ENCODE measurements around the gene EMP2. TPM values are rescaled to one million over a fixed set of nuclear protein-coding genes. Genes with fewer than 3 reads are reported as not detected.

The EMP2 gene
- total RNA-seq, 1 experiment from 2014 or later: 198 TPM

- DNase-seq: no peak
- Histone ChIP-seq H3K36me3 (ENCODE audit: control insufficient read depth, insufficient read depth, low read length) (no peaks in the 10 kb centered on the region), H3K4me1 (peaks cover 54% of the 10 kb centered on the region), H3K9me3 (0 out of 2 replicates have a peak, but pooled peaks cover 4% of the 10 kb centered on the region), H3K4me3 (ENCODE audit: low read depth, low read length) (no peak overlapping the region), H3K27me3 (replicated peaks; ENCODE audit: control insufficient read depth, insufficient read depth, low read length) (no peaks in the 10 kb centered on the region)
- H3K4me3 Mint-ChIP-seq (ENCODE audit: unreplicated experiment): no peak overlapping the region
- TF ChIP-seq, protein P1, sequence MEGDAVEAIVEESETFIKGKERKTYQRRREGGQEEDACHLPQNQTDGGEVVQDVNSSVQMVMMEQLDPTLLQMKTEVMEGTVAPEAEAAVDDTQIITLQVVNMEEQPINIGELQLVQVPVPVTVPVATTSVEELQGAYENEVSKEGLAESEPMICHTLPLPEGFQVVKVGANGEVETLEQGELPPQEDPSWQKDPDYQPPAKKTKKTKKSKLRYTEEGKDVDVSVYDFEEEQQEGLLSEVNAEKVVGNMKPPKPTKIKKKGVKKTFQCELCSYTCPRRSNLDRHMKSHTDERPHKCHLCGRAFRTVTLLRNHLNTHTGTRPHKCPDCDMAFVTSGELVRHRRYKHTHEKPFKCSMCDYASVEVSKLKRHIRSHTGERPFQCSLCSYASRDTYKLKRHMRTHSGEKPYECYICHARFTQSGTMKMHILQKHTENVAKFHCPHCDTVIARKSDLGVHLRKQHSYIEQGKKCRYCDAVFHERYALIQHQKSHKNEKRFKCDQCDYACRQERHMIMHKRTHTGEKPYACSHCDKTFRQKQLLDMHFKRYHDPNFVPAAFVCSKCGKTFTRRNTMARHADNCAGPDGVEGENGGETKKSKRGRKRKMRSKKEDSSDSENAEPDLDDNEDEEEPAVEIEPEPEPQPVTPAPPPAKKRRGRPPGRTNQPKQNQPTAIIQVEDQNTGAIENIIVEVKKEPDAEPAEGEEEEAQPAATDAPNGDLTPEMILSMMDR (IDR thresholded peaks at IDR 0.05; ENCODE audit: insufficient read depth in 1 of 2, low read depth in 1 of 2, low read length in 1 of 2, severe bottlenecking in 1 of 2, unreplicated experiment in 1 of 2): no peak
- peak overlapping the region; percentile 53 for H3K27ac Mint-ChIP-seq (ENCODE audit: unreplicated experiment)
- peaks cover 6% of the 10 kb centered on the region for H3K36me3 Mint-ChIP-seq (ENCODE audit: insufficient read depth, unreplicated experiment)
- BruUV-seq (replicated peaks): no TSS peak
- peaks cover 55% of the 10 kb centered on the region for H3K4me1 Mint-ChIP-seq (ENCODE audit: low read depth, unreplicated experiment)
- intact Hi-C loops (cut with micrococcal nuclease; ENCODE audit: unreplicated experiment): loop anchor here (5.0 kb wide), 1 partner anchor 61 kb away; no protein-coding TSS in a partner anchor
- H3K9me3 Mint-ChIP-seq (ENCODE audit: unreplicated experiment): peaks cover 13% of the 10 kb centered on the region
- POLR2A ChIA-PET: no interaction called here
- CTCF ChIA-PET: interaction anchor here (0.5 kb wide), 1 partner anchor 106 kb away, joined by 3 read pairs; no protein-coding TSS in a partner anchor
- no peaks in the 10 kb centered on the region for H3K27me3 Mint-ChIP-seq (ENCODE audit: insufficient read depth, unreplicated experiment)
These were observed 2.9 kb upstream of the EMP2 start for GRCh38 chr16:10583269-10583668.

DNA sequence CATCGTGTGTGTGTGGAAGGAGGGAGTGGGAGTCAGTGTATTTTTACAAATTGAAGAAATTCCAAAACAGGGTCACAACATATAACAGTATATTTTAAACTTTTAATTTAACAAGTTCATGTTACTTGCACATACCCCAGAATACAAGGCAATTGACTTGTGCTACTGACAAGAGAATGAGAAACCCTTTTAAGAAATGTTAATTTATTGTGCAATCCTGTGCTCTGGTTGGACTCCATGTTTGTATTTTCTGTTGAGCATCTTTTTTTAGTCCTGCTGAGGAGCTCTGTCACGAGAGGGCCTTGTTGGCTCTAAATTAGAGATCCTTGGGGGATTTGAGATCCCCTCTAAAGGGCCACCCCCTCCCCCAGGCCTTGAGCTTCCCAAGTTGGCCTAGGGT, 1.1 kb upstream of the EMP2 start:
- TF ChIP-seq, protein P1 (IDR thresholded peaks at IDR 0.05; ENCODE audit: insufficient read depth in 1 of 2, low read depth in 1 of 2, low read length in 1 of 2, severe bottlenecking in 1 of 2, unreplicated experiment in 1 of 2): no peak
- Histone ChIP-seq H3K9me3 (0 out of 2 replicates have a peak, but pooled peaks cover 4% of the 10 kb centered on the region), H3K4me3 (ENCODE audit: low read depth, low read length) (no peak overlapping the region), H3K27me3 (replicated peaks; ENCODE audit: control insufficient read depth, insufficient read depth, low read length) (no peaks in the 10 kb centered on the region), H3K36me3 (ENCODE audit: control insufficient read depth, insufficient read depth, low read length) (no peaks in the 10 kb centered on the region), H3K4me1 (peaks cover 50% of the 10 kb centered on the region)
- H3K36me3 Mint-ChIP-seq (ENCODE audit: insufficient read depth, unreplicated experiment): peaks cover 13% of the 10 kb centered on the region
- no TSS peak for BruUV-seq (replicated peaks)
- ChIA-PET POLR2A (interaction anchor here (1.4 to 1.8 kb wide), 2 partner anchors 41 to 60 kb away, joined by 4 to 9 read pairs; no protein-coding TSS in a partner anchor), CTCF (interaction anchor here (0.6 kb wide), 1 partner anchor 28 kb away, joined by 4 read pairs; no protein-coding TSS in a partner anchor)
- H3K27ac Mint-ChIP-seq (ENCODE audit: unreplicated experiment): peak overlapping the region; percentile 93
- H3K9me3 Mint-ChIP-seq (ENCODE audit: unreplicated experiment): peaks cover 13% of the 10 kb centered on the region
- peak overlapping the region; percentile 90 for H3K4me3 Mint-ChIP-seq (ENCODE audit: unreplicated experiment)
- intact Hi-C loops (cut with micrococcal nuclease; ENCODE audit: unreplicated experiment): loop anchor here (2.0 to 5.0 kb wide), 2 partner anchors 59 to 155 kb away; no protein-coding TSS in a partner anchor
- peaks cover 62% of the 10 kb centered on the region for H3K4me1 Mint-ChIP-seq (ENCODE audit: low read depth, unreplicated experiment)
- H3K27me3 Mint-ChIP-seq (ENCODE audit: insufficient read depth, unreplicated experiment): no peaks in the 10 kb centered on the region
- DNase-seq: no peak

DNA sequence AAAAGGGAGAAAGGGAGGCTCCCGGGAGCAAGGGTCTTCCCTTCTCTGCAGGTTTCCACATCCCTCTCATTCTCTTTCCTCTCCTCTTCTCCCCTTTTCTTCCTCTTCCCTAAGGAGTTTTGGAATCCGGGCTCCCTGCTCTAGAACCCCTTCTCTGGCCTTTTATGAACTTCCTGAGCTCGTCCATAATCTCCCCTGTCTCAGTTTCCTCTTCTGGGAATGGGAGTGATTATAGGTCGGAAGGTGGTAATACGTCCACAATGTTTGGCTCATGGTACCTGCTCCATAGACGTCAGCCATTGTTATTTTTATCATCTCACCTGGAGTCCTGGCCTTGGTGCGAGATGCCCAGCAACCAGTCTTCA, 467 bp upstream of the EMP2 start:
- peaks cover 55% of the 10 kb centered on the region for H3K4me1 Mint-ChIP-seq (ENCODE audit: low read depth, unreplicated experiment)
- TF ChIP-seq, protein P1 (IDR thresholded peaks at IDR 0.05; ENCODE audit: insufficient read depth in 1 of 2, low read depth in 1 of 2, low read length in 1 of 2, severe bottlenecking in 1 of 2, unreplicated experiment in 1 of 2): no peak
- H3K4me3 ChIP-seq (ENCODE audit: low read depth, low read length): peak overlapping the region; percentile 96
- intact Hi-C loops (cut with micrococcal nuclease; ENCODE audit: unreplicated experiment): loop anchor here (1.0 to 5.0 kb wide), 3 partner anchors 41 to 156 kb away; no protein-coding TSS in a partner anchor
- H3K4me3 Mint-ChIP-seq (ENCODE audit: unreplicated experiment): peak overlapping the region; percentile 90
- H3K9me3 Mint-ChIP-seq (ENCODE audit: unreplicated experiment): peaks cover 13% of the 10 kb centered on the region
- peak overlapping the region; percentile 93 for H3K27ac Mint-ChIP-seq (ENCODE audit: unreplicated experiment)
- no peak for DNase-seq
- H3K27me3 ChIP-seq (replicated peaks; ENCODE audit: control insufficient read depth, insufficient read depth, low read length): no peaks in the 10 kb centered on the region
- no peaks in the 10 kb centered on the region for H3K27me3 Mint-ChIP-seq (ENCODE audit: insufficient read depth, unreplicated experiment)
- H3K4me1 ChIP-seq: peaks cover 50% of the 10 kb centered on the region
- H3K36me3 ChIP-seq (ENCODE audit: control insufficient read depth, insufficient read depth, low read length): no peaks in the 10 kb centered on the region
- H3K9me3 ChIP-seq: 0 out of 2 replicates have a peak, but pooled peaks cover 4% of the 10 kb centered on the region
- ChIA-PET POLR2A (interaction anchor here (0.5 to 1.8 kb wide), 5 partner anchors 10 to 61 kb away, joined by 3 to 9 read pairs (median 4); no protein-coding TSS in a partner anchor), CTCF (interaction anchor here (0.8 to 1.2 kb wide), 7 partner anchors 18 to 66 kb away, joined by 3 to 6 read pairs (median 3); no protein-coding TSS in a partner anchor)
- no TSS peak for BruUV-seq (replicated peaks)
- H3K36me3 Mint-ChIP-seq (ENCODE audit: insufficient read depth, unreplicated experiment): peaks cover 13% of the 10 kb centered on the region

All from Caco-2 (cell line).